B cell (primary cell): ENCODE results near the gene FHL1.

Experiments
- EZH2 ChIP-seq: IDR thresholded peaks from 2 replicates; pipeline ENCODE4 v1.6.1; 2012; ENCODE audit warnings: borderline replicate concordance, low read depth, mild to moderate bottlenecking, moderate library complexity, low read length; ENCODE audit not compliant: insufficient read depth, poor library complexity, severe bottlenecking
- TF ChIP-seq, protein P1 (sequence below): fragments of 200-600 bp; IDR thresholded peaks from one replicate; pipeline ENCODE4 v1.8.0; 2022; ENCODE audit warnings: antibody characterized with exemption, mild to moderate bottlenecking

DNA sequence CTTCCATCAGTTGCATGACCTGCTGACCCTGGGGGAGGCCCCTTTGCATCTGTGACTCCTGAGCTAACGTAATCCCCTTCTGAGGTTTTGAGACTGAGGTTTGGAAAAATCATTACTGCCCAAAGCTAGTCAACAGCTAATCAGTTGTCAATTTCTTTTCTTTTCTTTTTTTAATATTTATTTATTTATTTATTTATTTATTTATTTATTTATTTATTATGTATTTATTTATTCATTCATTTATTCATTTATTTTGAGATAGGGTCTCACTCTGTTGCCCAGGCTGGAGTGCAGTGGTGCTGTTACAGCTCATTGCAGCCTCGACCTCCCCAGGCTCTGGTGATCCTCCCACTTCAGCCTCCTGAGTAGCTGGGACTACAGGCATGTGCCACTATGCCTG, 25.1 kb upstream of the FHL1 start:
- TF ChIP-seq, protein P1, sequence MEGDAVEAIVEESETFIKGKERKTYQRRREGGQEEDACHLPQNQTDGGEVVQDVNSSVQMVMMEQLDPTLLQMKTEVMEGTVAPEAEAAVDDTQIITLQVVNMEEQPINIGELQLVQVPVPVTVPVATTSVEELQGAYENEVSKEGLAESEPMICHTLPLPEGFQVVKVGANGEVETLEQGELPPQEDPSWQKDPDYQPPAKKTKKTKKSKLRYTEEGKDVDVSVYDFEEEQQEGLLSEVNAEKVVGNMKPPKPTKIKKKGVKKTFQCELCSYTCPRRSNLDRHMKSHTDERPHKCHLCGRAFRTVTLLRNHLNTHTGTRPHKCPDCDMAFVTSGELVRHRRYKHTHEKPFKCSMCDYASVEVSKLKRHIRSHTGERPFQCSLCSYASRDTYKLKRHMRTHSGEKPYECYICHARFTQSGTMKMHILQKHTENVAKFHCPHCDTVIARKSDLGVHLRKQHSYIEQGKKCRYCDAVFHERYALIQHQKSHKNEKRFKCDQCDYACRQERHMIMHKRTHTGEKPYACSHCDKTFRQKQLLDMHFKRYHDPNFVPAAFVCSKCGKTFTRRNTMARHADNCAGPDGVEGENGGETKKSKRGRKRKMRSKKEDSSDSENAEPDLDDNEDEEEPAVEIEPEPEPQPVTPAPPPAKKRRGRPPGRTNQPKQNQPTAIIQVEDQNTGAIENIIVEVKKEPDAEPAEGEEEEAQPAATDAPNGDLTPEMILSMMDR, result no peak
- no peak for TF ChIP-seq EZH2
